WTC11 (cell line): ENCODE results near the gene ZFR2. TPM values are rescaled to one million over a fixed set of nuclear protein-coding genes. Genes with fewer than 3 reads are reported as not detected.

Experiments
- ATAC-seq: fragments of 200-7000 bp; cut with Tn5 transposase; 2 replicates; pipeline ENCODE4 v1.10.0; 2021; ENCODE audit warnings: mild to moderate bottlenecking, moderate library complexity
- CTCF ChIA-PET: fragments of 300-600 bp; sonication (Branson Sonifier 250); formaldehyde crosslinking; loops from one replicate; lab custom pipeline; 2021; ENCODE audit warnings: antibody characterized with exemption; lab: Charles Lee
- POLR2A ChIA-PET: fragments of 350-600 bp; sonication (Branson Sonifier 250); formaldehyde crosslinking; loops from one replicate; lab custom pipeline; 2021; ENCODE audit warnings: antibody characterized with exemption; lab: Charles Lee
- DNase-seq: peaks from one replicate; pipeline ENCODE4 v3.0.0; 2021; ENCODE audit warnings: low spot score
- H3K27ac Mint-ChIP-seq: 2 replicates; pipeline ENCODE4 v1.8.0; 2021; ENCODE audit warnings: mixed read lengths
- H3K27me3 Mint-ChIP-seq: 2 replicates; pipeline ENCODE4 v1.8.0; 2021; ENCODE audit warnings: low read depth, mild to moderate bottlenecking, moderate library complexity, mixed read lengths
- H3K36me3 Mint-ChIP-seq: 2 replicates; pipeline ENCODE4 v1.8.0; 2021; ENCODE audit warnings: mixed read lengths
- H3K4me1 Mint-ChIP-seq: 2 replicates; pipeline ENCODE4 v1.8.0; 2022; ENCODE audit warnings: mixed read lengths
- H3K4me3 Mint-ChIP-seq: 2 replicates; pipeline ENCODE4 v1.8.0; 2021; ENCODE audit warnings: mild to moderate bottlenecking, moderate library complexity, mixed read lengths
- H3K9me3 Mint-ChIP-seq: 2 replicates; pipeline ENCODE4 v1.8.0; 2021; ENCODE audit warnings: mixed read lengths
- ATF2 ChIP-seq: sonication (generic); formaldehyde crosslinking; IDR thresholded peaks from 2 replicates; pipeline ENCODE4 v1.8.1; 2022; ENCODE audit warnings: low read depth, missing genetic modification reagents, borderline replicate concordance
- CREB1 ChIP-seq: sonication (generic); formaldehyde crosslinking; IDR thresholded peaks from 2 replicates; pipeline ENCODE4 v1.8.0; 2023; ENCODE audit warnings: mild to moderate bottlenecking, missing genetic modification reagents
- E2F4 ChIP-seq: sonication (generic); formaldehyde crosslinking; IDR thresholded peaks from 2 replicates; pipeline ENCODE4 v1.8.1; 2022; ENCODE audit warnings: low read depth, mild to moderate bottlenecking, moderate library complexity, missing genetic modification reagents, borderline replicate concordance
- FOXK1 ChIP-seq: sonication (generic); formaldehyde crosslinking; IDR thresholded peaks from 2 replicates; pipeline ENCODE4 v1.8.0; 2022; ENCODE audit warnings: mild to moderate bottlenecking, moderate library complexity, missing genetic modification reagents
- GABPB1 ChIP-seq: sonication (generic); formaldehyde crosslinking; IDR thresholded peaks from 2 replicates; pipeline ENCODE4 v1.8.1; 2023; ENCODE audit warnings: mild to moderate bottlenecking, missing genetic modification reagents
- NFE2L1 ChIP-seq: sonication (generic); formaldehyde crosslinking; IDR thresholded peaks from 2 replicates; pipeline ENCODE4 v1.8.1; 2023; ENCODE audit warnings: missing genetic modification reagents
- RORB ChIP-seq: fragments of 250-450 bp; sonication (Bioruptor Pico); IDR thresholded peaks from 2 replicates; pipeline ENCODE4 v1.9.0; 2021; ENCODE audit warnings: mild to moderate bottlenecking
- TEAD1 ChIP-seq: sonication (generic); formaldehyde crosslinking; IDR thresholded peaks from 2 replicates; pipeline ENCODE4 v1.8.0; 2022; ENCODE audit warnings: mild to moderate bottlenecking, missing genetic modification reagents
- TP53 ChIP-seq: sonication (generic); formaldehyde crosslinking; IDR thresholded peaks from 2 replicates; pipeline ENCODE4 v1.8.1; 2023; ENCODE audit warnings: mild to moderate bottlenecking, missing genetic modification reagents
- ZNF219 ChIP-seq: sonication (generic); formaldehyde crosslinking; IDR thresholded peaks from 2 replicates; pipeline ENCODE4 v1.8.0; 2023; ENCODE audit warnings: missing genetic modification reagents, mild to moderate bottlenecking, borderline replicate concordance
- ZNF396 ChIP-seq: fragments of 250-450 bp; sonication (Bioruptor Pico); IDR thresholded peaks from 2 replicates; pipeline ENCODE4 v1.8.0; 2021; ENCODE audit warnings: mild to moderate bottlenecking, moderate library complexity, borderline replicate concordance
- ZNF532 ChIP-seq: fragments of 250-450 bp; sonication (Bioruptor Pico); IDR thresholded peaks from 2 replicates; pipeline ENCODE4 v1.9.0; 2021; ENCODE audit warnings: mild to moderate bottlenecking, borderline replicate concordance
- total RNA-seq: library from RNA; stranded (reverse); gene quantifications from 3 replicates; pipeline ENCODE4 v1.2.3, GENCODE V29; 2021
- TF ChIP-seq, protein P1 (sequence below): sonication (generic); formaldehyde crosslinking; IDR thresholded peaks from 2 replicates; pipeline ENCODE4 v1.8.1; 2023; ENCODE audit warnings: mild to moderate bottlenecking, missing genetic modification reagents, moderate library complexity
- TF ChIP-seq, protein P2 (sequence below): sonication (generic); formaldehyde crosslinking; IDR thresholded peaks from 2 replicates; pipeline ENCODE4 v1.8.0; 2022; ENCODE audit warnings: missing genetic modification reagents
- TF ChIP-seq, protein P3 (sequence below): fragments of 200-600 bp; IDR thresholded peaks from 2 replicates; pipeline ENCODE4 v1.8.0; 2022; ENCODE audit warnings: antibody characterized with exemption

ZFR2 gene
- total RNA-seq, 1 experiment from 2014 or later: 17.5 TPM

DNA sequence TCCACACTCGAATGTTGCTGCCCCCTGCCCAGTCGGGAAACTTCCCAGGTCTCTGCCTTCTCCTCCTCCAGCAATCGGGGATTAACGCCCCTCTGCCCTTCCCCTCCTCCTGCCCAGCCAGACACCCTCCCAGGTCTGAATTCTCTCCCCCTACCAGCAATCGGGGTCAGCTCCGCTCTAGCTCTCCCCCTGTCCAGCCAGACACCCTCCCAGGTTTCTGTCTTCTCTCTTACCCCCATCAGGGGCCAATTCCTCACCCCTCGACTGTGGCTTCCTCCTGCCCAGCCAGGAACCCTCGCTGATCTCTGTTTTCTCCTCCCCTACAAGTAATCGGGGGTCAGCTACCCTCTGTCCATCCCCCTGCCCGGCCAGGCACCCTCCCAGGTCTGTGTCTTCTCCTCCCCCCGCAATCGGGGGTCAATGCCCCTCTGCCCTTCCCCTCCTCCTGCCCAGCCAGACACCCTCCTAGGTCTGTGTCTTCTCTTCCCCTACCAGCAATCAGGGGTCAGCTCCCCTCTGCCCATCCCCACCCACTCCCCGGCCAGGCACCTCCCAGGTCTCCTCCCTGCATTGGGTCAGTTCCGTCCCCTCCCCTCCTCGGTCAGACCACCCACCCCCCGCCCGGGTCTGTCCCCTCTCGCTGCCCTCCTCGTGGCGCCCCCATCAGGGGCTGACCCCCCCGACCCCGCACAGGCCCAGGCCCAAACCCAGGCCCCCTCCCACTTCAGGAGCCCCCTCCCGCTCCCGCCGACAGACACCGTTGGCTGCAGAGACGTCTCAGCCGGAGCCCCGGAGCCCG, 668 bp downstream of the ZFR2 start:
- POLR2A ChIA-PET: interaction anchor here (1.0 to 1.3 kb wide), 2 partner anchors 13 to 117 kb away, joined by 3 to 4 read pairs; partner anchors contain the start of gene EEF2
- H3K36me3 Mint-ChIP-seq: peaks cover 10% of the 10 kb centered on the region
- ATAC-seq: peak; percentile 44

More for the DNA sequence above, 668 bp downstream of the ZFR2 start:
- TF ChIP-seq ZNF532 (no peak), FOXK1 (CRISPR knock-in tag) (no peak), ATF2 (CRISPR knock-in tag) (no peak), TP53 (CRISPR knock-in tag) (no peak), ZNF219 (CRISPR knock-in tag) (no peak), CREB1 (no peak), TEAD1 (CRISPR knock-in tag) (no peak), GABPB1 (no peak), NFE2L1 (CRISPR knock-in tag) (no peak), ZNF396 (no peak), RORB (no peak), E2F4 (CRISPR knock-in tag) (no peak)
- TF ChIP-seq, protein P1, sequence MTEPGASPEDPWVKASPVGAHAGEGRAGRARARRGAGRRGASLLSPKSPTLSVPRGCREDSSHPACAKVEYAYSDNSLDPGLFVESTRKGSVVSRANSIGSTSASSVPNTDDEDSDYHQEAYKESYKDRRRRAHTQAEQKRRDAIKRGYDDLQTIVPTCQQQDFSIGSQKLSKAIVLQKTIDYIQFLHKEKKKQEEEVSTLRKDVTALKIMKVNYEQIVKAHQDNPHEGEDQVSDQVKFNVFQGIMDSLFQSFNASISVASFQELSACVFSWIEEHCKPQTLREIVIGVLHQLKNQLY: no peak
- TF ChIP-seq, protein P2, sequence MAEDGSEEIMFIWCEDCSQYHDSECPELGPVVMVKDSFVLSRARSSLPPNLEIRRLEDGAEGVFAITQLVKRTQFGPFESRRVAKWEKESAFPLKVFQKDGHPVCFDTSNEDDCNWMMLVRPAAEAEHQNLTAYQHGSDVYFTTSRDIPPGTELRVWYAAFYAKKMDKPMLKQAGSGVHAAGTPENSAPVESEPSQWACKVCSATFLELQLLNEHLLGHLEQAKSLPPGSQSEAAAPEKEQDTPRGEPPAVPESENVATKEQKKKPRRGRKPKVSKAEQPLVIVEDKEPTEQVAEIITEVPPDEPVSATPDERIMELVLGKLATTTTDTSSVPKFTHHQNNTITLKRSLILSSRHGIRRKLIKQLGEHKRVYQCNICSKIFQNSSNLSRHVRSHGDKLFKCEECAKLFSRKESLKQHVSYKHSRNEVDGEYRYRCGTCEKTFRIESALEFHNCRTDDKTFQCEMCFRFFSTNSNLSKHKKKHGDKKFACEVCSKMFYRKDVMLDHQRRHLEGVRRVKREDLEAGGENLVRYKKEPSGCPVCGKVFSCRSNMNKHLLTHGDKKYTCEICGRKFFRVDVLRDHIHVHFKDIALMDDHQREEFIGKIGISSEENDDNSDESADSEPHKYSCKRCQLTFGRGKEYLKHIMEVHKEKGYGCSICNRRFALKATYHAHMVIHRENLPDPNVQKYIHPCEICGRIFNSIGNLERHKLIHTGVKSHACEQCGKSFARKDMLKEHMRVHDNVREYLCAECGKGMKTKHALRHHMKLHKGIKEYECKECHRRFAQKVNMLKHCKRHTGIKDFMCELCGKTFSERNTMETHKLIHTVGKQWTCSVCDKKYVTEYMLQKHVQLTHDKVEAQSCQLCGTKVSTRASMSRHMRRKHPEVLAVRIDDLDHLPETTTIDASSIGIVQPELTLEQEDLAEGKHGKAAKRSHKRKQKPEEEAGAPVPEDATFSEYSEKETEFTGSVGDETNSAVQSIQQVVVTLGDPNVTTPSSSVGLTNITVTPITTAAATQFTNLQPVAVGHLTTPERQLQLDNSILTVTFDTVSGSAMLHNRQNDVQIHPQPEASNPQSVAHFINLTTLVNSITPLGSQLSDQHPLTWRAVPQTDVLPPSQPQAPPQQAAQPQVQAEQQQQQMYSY (CRISPR knock-in tag): no peak
- TF ChIP-seq, protein P3, sequence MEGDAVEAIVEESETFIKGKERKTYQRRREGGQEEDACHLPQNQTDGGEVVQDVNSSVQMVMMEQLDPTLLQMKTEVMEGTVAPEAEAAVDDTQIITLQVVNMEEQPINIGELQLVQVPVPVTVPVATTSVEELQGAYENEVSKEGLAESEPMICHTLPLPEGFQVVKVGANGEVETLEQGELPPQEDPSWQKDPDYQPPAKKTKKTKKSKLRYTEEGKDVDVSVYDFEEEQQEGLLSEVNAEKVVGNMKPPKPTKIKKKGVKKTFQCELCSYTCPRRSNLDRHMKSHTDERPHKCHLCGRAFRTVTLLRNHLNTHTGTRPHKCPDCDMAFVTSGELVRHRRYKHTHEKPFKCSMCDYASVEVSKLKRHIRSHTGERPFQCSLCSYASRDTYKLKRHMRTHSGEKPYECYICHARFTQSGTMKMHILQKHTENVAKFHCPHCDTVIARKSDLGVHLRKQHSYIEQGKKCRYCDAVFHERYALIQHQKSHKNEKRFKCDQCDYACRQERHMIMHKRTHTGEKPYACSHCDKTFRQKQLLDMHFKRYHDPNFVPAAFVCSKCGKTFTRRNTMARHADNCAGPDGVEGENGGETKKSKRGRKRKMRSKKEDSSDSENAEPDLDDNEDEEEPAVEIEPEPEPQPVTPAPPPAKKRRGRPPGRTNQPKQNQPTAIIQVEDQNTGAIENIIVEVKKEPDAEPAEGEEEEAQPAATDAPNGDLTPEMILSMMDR: no peak
- H3K27me3 Mint-ChIP-seq: peaks cover 42% of the 10 kb centered on the region
- DNase-seq: peak; percentile 41
- H3K9me3 Mint-ChIP-seq: peaks cover 7% of the 10 kb centered on the region
- H3K4me1 Mint-ChIP-seq: peaks cover 17% of the 10 kb centered on the region
- CTCF ChIA-PET: interaction anchor here (1.4 to 2.1 kb wide), 3 partner anchors 13 to 120 kb away, joined by 4 to 8 read pairs (median 5); partner anchors contain the start of gene ATCAY
- peak overlapping the region; percentile 36; the same call in 1 of the 2 replicates for H3K27ac Mint-ChIP-seq
- H3K4me3 Mint-ChIP-seq: peak overlapping the region; percentile 65
